OCI-LY7 (cell line): ENCODE data around the gene PLA2G2D.

ENCODE experiments used
- EZH2phosphoT487 ChIP-seq: fragments of 200-600 bp; sonication (generic); IDR thresholded peaks from 2 replicates; pipeline ENCODE4 v1.6.1; 2018; ENCODE audit warnings: low read depth, borderline replicate concordance, mild to moderate bottlenecking, mixed run types, antibody characterized with exemption, low read length, moderate library complexity, mixed read lengths
- TF ChIP-seq, protein P1 (sequence below): fragments of 200-600 bp; sonication (generic); conservative IDR thresholded peaks from 2 replicates; pipeline ENCODE4 v1.5.1; 2014; ENCODE audit warnings: mild to moderate bottlenecking, antibody characterized with exemption, low read length, moderate library complexity, mixed read lengths

DNA sequence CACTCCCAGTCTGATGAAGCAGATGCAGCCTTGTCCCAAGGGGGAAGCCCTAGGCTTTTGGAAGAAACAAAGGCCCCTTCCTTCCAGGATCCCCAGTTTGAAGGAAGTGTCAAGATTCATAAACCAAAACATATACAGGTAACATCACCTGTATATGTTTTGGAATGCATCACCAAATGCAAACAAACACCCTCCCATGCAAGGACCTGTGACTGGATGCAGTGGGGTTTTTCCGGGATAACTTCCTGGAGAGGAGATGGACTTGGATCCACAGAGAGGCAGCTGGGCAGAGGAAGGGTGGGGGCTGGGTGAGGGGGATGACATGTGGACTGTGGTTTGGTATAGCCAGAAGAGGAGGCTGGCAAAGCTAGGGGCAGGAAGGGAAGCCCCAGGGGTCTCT, 18.3 kb upstream of the PLA2G2D start:
- TF ChIP-seq, protein P1, sequence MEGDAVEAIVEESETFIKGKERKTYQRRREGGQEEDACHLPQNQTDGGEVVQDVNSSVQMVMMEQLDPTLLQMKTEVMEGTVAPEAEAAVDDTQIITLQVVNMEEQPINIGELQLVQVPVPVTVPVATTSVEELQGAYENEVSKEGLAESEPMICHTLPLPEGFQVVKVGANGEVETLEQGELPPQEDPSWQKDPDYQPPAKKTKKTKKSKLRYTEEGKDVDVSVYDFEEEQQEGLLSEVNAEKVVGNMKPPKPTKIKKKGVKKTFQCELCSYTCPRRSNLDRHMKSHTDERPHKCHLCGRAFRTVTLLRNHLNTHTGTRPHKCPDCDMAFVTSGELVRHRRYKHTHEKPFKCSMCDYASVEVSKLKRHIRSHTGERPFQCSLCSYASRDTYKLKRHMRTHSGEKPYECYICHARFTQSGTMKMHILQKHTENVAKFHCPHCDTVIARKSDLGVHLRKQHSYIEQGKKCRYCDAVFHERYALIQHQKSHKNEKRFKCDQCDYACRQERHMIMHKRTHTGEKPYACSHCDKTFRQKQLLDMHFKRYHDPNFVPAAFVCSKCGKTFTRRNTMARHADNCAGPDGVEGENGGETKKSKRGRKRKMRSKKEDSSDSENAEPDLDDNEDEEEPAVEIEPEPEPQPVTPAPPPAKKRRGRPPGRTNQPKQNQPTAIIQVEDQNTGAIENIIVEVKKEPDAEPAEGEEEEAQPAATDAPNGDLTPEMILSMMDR: no peak
- no peak for TF ChIP-seq EZH2phosphoT487
